Endothelial cell of umbilical vein (primary cell): ENCODE results near the gene FGR. TPM values are rescaled to one million over a fixed set of nuclear protein-coding genes. Genes with fewer than 3 reads are reported as not detected.
"Not testable (repeated sequence)": the region's sequence is repeated elsewhere in the genome, so short reads cannot be mapped to it uniquely, and the experiment has no call there.

Experiments
- BruUV-seq: library from RNA; stranded (reverse); fragments of 400-500 nt; replicated peaks from 2 replicates; lab custom pipeline; 2021; lab: Mats Ljungman, UMichigan
- CTCF ChIA-PET: fragments of 300-600, 350-600 bp; sonication (Branson Sonifier 250); formaldehyde crosslinking; loops from one replicate; lab custom pipeline; 2021; ENCODE audit warnings: antibody characterized with exemption, inconsistent platforms; lab: Charles Lee
- POLR2A ChIA-PET: fragments of 300-600, 350-600 bp; sonication (Branson Sonifier 250); formaldehyde crosslinking; loops from one replicate; lab custom pipeline; 2021; ENCODE audit warnings: antibody characterized with exemption, inconsistent platforms; lab: Charles Lee
- DNase-seq: peaks from one replicate; pipeline ENCODE4 v3.0.0-alpha.2; 2011; ENCODE audit warnings: low read depth, low spot score
- FAIRE-seq: peaks from 2 replicates; lab custom pipeline; 2011; peaks lifted over from hg19 to GRCh38; lab: Jason Lieb, UNC
- H2AFZ ChIP-seq: 2 replicates; pipeline ENCODE4 v1.6.0; 2012; ENCODE audit warnings: low read depth, low read length, control low read depth, inconsistent platforms
- H3K27ac ChIP-seq: 2 replicates; pipeline ENCODE4 v1.5.1; 2011; ENCODE audit warnings: low read depth, mild to moderate bottlenecking, control low read depth, low read length, moderate library complexity; ENCODE audit not compliant: insufficient read depth
- H3K27me3 ChIP-seq, 2 experiments: 2 replicates each; pipeline versions ENCODE4 v1.6.0 to v1.6.1; 2011; ENCODE audit warnings: low read length in 2 of 2, mixed read lengths in 1 of 2; ENCODE audit not compliant: control insufficient read depth in 2 of 2, insufficient read depth in 2 of 2
- H3K36me3 ChIP-seq, 2 experiments: 2 replicates in 1 of 2; 3 replicates in 1 of 2; pipeline ENCODE4 v1.5.1; 2011; ENCODE audit warnings: low read length in 2 of 2, mild to moderate bottlenecking in 1 of 2, moderate library complexity in 1 of 2; ENCODE audit not compliant: control insufficient read depth in 2 of 2, insufficient read depth in 2 of 2; ENCODE audit errors: extremely low read depth in 1 of 2
- H3K4me1 ChIP-seq: 3 replicates; pipeline ENCODE4 v1.5.1; 2011; ENCODE audit warnings: mild to moderate bottlenecking, low read length; ENCODE audit not compliant: control insufficient read depth, insufficient read depth; ENCODE audit errors: extremely low read depth
- H3K4me2 ChIP-seq: 2 replicates; pipeline ENCODE4 v1.6.1; 2011; ENCODE audit warnings: low read length, control low read depth, mixed read lengths; ENCODE audit not compliant: insufficient read depth
- H3K4me3 ChIP-seq, 3 experiments: fragments of 200-600 bp in 1 of 3; sonication (generic), shearing (Covaris generic) in 1 of 3; replicated peaks in 1 of 3; 2 replicates each; pipeline ENCODE4 v1.5.1; 2011 to 2016; ENCODE audit warnings: control low read depth in 3 of 3, low read length in 3 of 3, mild to moderate bottlenecking in 2 of 3, inconsistent platforms in 1 of 3, low read depth in 1 of 3, moderate library complexity in 1 of 3; ENCODE audit not compliant: insufficient read depth in 1 of 3
- H3K79me2 ChIP-seq: 2 replicates; pipeline ENCODE4 v1.6.0; 2012; ENCODE audit warnings: low read length, inconsistent platforms; ENCODE audit not compliant: control insufficient read depth, insufficient read depth
- H3K9ac ChIP-seq: replicated peaks from 2 replicates; pipeline ENCODE3; 2011; ENCODE audit warnings: low read length, control low read depth; ENCODE audit not compliant: insufficient read depth; ENCODE audit errors: extremely low read depth
- H3K9me1 ChIP-seq: replicated peaks from 3 replicates; pipeline ENCODE4 v1.6.0; 2011; ENCODE audit warnings: mild to moderate bottlenecking, low read length; ENCODE audit not compliant: control insufficient read depth, insufficient read depth; ENCODE audit errors: extremely low read depth
- H3K9me3 ChIP-seq: replicated peaks from 2 replicates; pipeline ENCODE4 v1.5.1; 2012; ENCODE audit warnings: low read length, inconsistent platforms; ENCODE audit not compliant: control insufficient read depth, insufficient read depth
- H4K20me1 ChIP-seq: replicated peaks from 2 replicates; pipeline ENCODE3; 2011; ENCODE audit warnings: mild to moderate bottlenecking, low read length; ENCODE audit not compliant: control insufficient read depth, insufficient read depth; ENCODE audit errors: extremely low read depth
- EZH2 ChIP-seq: IDR thresholded peaks from 2 replicates; pipeline ENCODE4 v1.6.1; 2012; ENCODE audit warnings: borderline replicate concordance, low read depth, mild to moderate bottlenecking, moderate library complexity, low read length, inconsistent platforms; ENCODE audit not compliant: severe bottlenecking
- FOS ChIP-seq: IDR thresholded peaks from 2 replicates; pipeline ENCODE4 v1.6.1; 2011; ENCODE audit warnings: mild to moderate bottlenecking, low read length, moderate library complexity, borderline replicate concordance; ENCODE audit not compliant: insufficient read depth
- GATA2 ChIP-seq: IDR thresholded peaks from 2 replicates; pipeline ENCODE4 v1.7.0; 2011; ENCODE audit warnings: low read depth, mild to moderate bottlenecking, moderate library complexity, mixed read lengths, low read length; ENCODE audit not compliant: insufficient read length, insufficient read depth
- JUN ChIP-seq: IDR thresholded peaks from 2 replicates; pipeline ENCODE4 v1.6.1; 2011; ENCODE audit warnings: borderline replicate concordance, low read depth; ENCODE audit not compliant: insufficient read length, insufficient read depth
- MYC ChIP-seq: IDR thresholded peaks from one replicate; pipeline ENCODE4 v1.6.1; 2011; ENCODE audit warnings: mild to moderate bottlenecking, low read depth, low read length
- POLR2A ChIP-seq: IDR thresholded peaks from 2 replicates; pipeline ENCODE4 v1.6.1; 2012; ENCODE audit warnings: low read depth, mild to moderate bottlenecking, control low read depth, low read length
- POLR2AphosphoS5 ChIP-seq: IDR thresholded peaks from 2 replicates; pipeline ENCODE4 v1.6.1; 2012; ENCODE audit warnings: low read depth, mild to moderate bottlenecking, control low read depth, low read length, moderate library complexity; ENCODE audit not compliant: insufficient read depth
- dilution Hi-C: fragments of 300-500 bp; cut with MboI; formaldehyde crosslinking; loops from one replicate; pipeline ENCODE4 v1.15.0; 2019; ENCODE audit warnings: low sequenced_read_pairs; ENCODE audit not compliant: extremely low pct_ligation_motif_present
- intact Hi-C: fragments of 100-400 bp; cut with micrococcal nuclease; formaldehyde crosslinking; loops from one replicate; pipeline ENCODE4 v1.10.0; 2022
- polyA plus RNA-seq, 4 experiments: library from polyadenylated mRNA; depleted of rRNA in 3 of 4; stranded (reverse) in 3 of 4; unstranded in 1 of 4; fragments of >200 nt; gene quantifications; 2 replicates each; pipeline versions ENCODE4 v1.2.1 to v1.2.3, GENCODE V29; 2011 to 2012; ENCODE audit warnings: missing spikeins in 1 of 4
- total RNA-seq: library from RNA; stranded (reverse); gene quantifications from 2 replicates; pipeline ENCODE4 v1.2.3, GENCODE V29; 2021
- TF ChIP-seq, protein P1 (sequence below), 2 donors: IDR thresholded peaks; 1 replicate in 1 of 2; 2 replicates in 1 of 2; pipeline ENCODE4 v1.5.1; 2011; ENCODE audit warnings: low read length in 2 of 2, mild to moderate bottlenecking in 2 of 2, moderate library complexity in 2 of 2, control low read depth in 1 of 2, inconsistent platforms in 1 of 2, low read depth in 1 of 2; ENCODE audit not compliant: insufficient read depth in 1 of 2; ENCODE audit errors: extremely low read depth in 1 of 2
- TF ChIP-seq, protein P2 (sequence below): IDR thresholded peaks from 2 replicates; pipeline ENCODE4 v1.6.1; 2011; ENCODE audit not compliant: insufficient read depth, insufficient read length

The FGR gene
- total and polyA plus RNA-seq, 2 donors (not counting 3 experiments of a cell fraction or from before 2014, with no cell fraction given), result 0.18 TPM; not detected in 1

GRCh38 chr1:27628712-27629111 lies 6.3 kb downstream of the FGR start:
- H3K4me3 ChIP-seq, result no peak overlapping the region
- no peak for TF ChIP-seq POLR2AphosphoS5
- TF ChIP-seq, protein P1, sequence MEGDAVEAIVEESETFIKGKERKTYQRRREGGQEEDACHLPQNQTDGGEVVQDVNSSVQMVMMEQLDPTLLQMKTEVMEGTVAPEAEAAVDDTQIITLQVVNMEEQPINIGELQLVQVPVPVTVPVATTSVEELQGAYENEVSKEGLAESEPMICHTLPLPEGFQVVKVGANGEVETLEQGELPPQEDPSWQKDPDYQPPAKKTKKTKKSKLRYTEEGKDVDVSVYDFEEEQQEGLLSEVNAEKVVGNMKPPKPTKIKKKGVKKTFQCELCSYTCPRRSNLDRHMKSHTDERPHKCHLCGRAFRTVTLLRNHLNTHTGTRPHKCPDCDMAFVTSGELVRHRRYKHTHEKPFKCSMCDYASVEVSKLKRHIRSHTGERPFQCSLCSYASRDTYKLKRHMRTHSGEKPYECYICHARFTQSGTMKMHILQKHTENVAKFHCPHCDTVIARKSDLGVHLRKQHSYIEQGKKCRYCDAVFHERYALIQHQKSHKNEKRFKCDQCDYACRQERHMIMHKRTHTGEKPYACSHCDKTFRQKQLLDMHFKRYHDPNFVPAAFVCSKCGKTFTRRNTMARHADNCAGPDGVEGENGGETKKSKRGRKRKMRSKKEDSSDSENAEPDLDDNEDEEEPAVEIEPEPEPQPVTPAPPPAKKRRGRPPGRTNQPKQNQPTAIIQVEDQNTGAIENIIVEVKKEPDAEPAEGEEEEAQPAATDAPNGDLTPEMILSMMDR (IDR thresholded peaks at IDR 0.05; ENCODE audit: extremely low read depth in 1 of 2, insufficient read depth in 1 of 2, low read depth in 1 of 2, low read length in 2 of 2), result no peak
- TF ChIP-seq EZH2, result no peak
- no peak for TF ChIP-seq POLR2A
- no peak for TF ChIP-seq MYC
- TF ChIP-seq, protein P2, sequence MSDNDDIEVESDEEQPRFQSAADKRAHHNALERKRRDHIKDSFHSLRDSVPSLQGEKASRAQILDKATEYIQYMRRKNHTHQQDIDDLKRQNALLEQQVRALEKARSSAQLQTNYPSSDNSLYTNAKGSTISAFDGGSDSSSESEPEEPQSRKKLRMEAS, result no peak
- TF ChIP-seq JUN, result no peak
- no peak for TF ChIP-seq GATA2
- TF ChIP-seq FOS, result no peak
- no peaks in the 10 kb centered on the region for H3K79me2 ChIP-seq
- H2AFZ ChIP-seq, result no peak overlapping the region
- intact Hi-C loops (no loop called here), dilution Hi-C loops (no loop called here)
- no peak overlapping the region for H3K27ac ChIP-seq
- FAIRE-seq (no peak), DNase-seq (no peak)
- H3K4me1 ChIP-seq, result peaks cover 15% of the 10 kb centered on the region
- H3K36me3 ChIP-seq, result no peaks in the 10 kb centered on the region
- BruUV-seq, result no TSS peak
- H4K20me1 ChIP-seq, result no peaks in the 10 kb centered on the region
- H3K27me3 ChIP-seq, result no peaks in the 10 kb centered on the region
- ChIA-PET POLR2A (no interaction called here), CTCF (interaction anchor here (0.7 to 3.2 kb wide), 9 partner anchors 13 to 72 kb away, joined by 3 to 19 read pairs (median 4); no protein-coding TSS in a partner anchor)
- H3K9me3 ChIP-seq, result no peaks in the 10 kb centered on the region
- no peaks in the 10 kb centered on the region for H3K9me1 ChIP-seq
- no peak overlapping the region for H3K4me2 ChIP-seq
- H3K9ac ChIP-seq, result no peak overlapping the region

DNA sequence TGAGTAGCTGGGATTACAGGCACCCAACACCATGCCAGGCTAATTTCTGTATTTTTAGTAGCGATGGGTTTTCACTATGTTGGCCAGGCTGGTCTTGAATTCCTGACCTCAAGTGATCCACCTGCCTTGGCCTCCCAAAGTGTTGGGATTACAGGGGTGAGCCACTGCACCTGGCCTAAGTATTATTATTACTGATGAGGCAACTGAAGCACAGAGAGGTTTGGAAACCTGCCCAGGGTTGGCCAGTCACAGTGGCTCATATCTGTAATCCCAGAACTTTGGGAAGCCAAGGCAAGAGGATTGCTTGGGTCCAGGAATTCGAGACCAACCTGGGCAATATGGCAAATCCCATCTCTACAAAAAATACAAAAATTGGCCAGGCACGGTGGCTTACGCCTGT lies 7.3 kb downstream of the FGR start:
- CTCF ChIA-PET, result interaction anchor here (1.2 to 3.2 kb wide), 7 partner anchors 12 to 71 kb away, joined by 3 to 19 read pairs (median 5); no protein-coding TSS in a partner anchor
- DNase-seq, H4K20me1 ChIP-seq, H3K9me1 ChIP-seq, H3K9me3 ChIP-seq, FAIRE-seq, H3K9ac ChIP-seq, dilution Hi-C loops, H3K27me3 ChIP-seq, H3K4me2 ChIP-seq, H3K79me2 ChIP-seq, BruUV-seq, intact Hi-C loops, H3K36me3 ChIP-seq, H3K27ac ChIP-seq, H3K4me3 ChIP-seq, H2AFZ ChIP-seq, POLR2A ChIA-PET: not testable (repeated sequence)
- H3K4me1 ChIP-seq, result peaks cover 14% of the 10 kb centered on the region
